Ishikawa (cell line): ENCODE results near the gene ATXN10.

Source experiments
- CEBPB ChIP-seq: IDR thresholded peaks from 2 replicates; pipeline ENCODE4 v1.6.1; 2012
- CREB1 ChIP-seq: IDR thresholded peaks from 2 replicates; pipeline ENCODE4 v1.6.1; 2012; ENCODE audit warnings: low read depth
- EGR1 ChIP-seq: IDR thresholded peaks from 2 replicates; pipeline ENCODE4 v1.6.1; 2012
- EP300 ChIP-seq: IDR thresholded peaks from 2 replicates; pipeline ENCODE4 v1.6.1; 2012; ENCODE audit warnings: borderline replicate concordance
- FOXM1 ChIP-seq: IDR thresholded peaks from 2 replicates; pipeline ENCODE4 v1.6.1; 2012; ENCODE audit warnings: low read depth, borderline replicate concordance
- NFIC ChIP-seq: IDR thresholded peaks from 2 replicates; pipeline ENCODE4 v1.6.1; 2012
- RAD21 ChIP-seq: IDR thresholded peaks from 2 replicates; pipeline ENCODE4 v1.6.1; 2012; ENCODE audit warnings: low read depth
- TAF1 ChIP-seq: IDR thresholded peaks from 2 replicates; pipeline ENCODE4 v1.6.1; 2012; ENCODE audit warnings: low read depth, mild to moderate bottlenecking
- TCF12 ChIP-seq: IDR thresholded peaks from 2 replicates; pipeline ENCODE4 v1.6.1; 2012; ENCODE audit warnings: low read depth
- TEAD4 ChIP-seq: IDR thresholded peaks from 2 replicates; pipeline ENCODE4 v1.6.1; 2012
- YY1 ChIP-seq: IDR thresholded peaks from 2 replicates; pipeline ENCODE4 v1.6.1; 2012; ENCODE audit warnings: low read depth
- ZBTB7A ChIP-seq: IDR thresholded peaks from 2 replicates; pipeline ENCODE4 v1.6.1; 2012; ENCODE audit warnings: low read depth
- TF ChIP-seq, protein P1 (sequence below): IDR thresholded peaks from 2 replicates; pipeline ENCODE4 v1.6.1; 2012
- TF ChIP-seq, protein P2 (sequence below): IDR thresholded peaks from 2 replicates; pipeline ENCODE4 v1.6.1; 2012
- TF ChIP-seq, protein P3 (sequence below): IDR thresholded peaks from 2 replicates; pipeline ENCODE4 v1.6.1; 2012; ENCODE audit warnings: low read depth, mild to moderate bottlenecking

ATXN10 gene

DNA sequence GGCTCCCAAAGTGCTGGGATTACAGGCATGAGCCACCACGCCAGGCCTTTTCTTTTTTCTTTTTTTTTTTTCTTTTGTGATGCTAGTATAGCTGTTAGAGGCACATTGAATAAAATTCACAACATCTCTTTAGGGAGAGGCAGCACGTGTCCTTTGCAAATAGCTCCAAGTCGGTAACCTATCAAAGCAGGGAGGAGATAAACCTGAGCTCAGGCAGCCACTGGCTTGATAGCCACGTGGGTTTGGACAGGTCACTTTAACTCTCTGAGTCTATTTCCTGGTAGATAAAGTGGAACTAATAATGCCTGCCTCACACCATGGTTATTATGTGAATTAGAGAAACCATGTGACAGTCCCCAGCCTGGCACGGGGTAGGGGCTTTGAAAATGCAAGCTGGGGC is 43.1 kb upstream of the ATXN10 start:
- TF ChIP-seq, protein P1, sequence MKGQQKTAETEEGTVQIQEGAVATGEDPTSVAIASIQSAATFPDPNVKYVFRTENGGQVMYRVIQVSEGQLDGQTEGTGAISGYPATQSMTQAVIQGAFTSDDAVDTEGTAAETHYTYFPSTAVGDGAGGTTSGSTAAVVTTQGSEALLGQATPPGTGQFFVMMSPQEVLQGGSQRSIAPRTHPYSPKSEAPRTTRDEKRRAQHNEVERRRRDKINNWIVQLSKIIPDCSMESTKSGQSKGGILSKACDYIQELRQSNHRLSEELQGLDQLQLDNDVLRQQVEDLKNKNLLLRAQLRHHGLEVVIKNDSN: no peak
- no peak for TF ChIP-seq YY1
- TF ChIP-seq TCF12: no peak
- TF ChIP-seq, protein P2, sequence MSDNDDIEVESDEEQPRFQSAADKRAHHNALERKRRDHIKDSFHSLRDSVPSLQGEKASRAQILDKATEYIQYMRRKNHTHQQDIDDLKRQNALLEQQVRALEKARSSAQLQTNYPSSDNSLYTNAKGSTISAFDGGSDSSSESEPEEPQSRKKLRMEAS: no peak
- no peak for TF ChIP-seq NFIC
- TF ChIP-seq CEBPB: no peak
- no peak for TF ChIP-seq EGR1
- no peak for TF ChIP-seq RAD21
- TF ChIP-seq TEAD4: no peak
- no peak for TF ChIP-seq CREB1
- no peak for TF ChIP-seq EP300
- TF ChIP-seq, protein P3, sequence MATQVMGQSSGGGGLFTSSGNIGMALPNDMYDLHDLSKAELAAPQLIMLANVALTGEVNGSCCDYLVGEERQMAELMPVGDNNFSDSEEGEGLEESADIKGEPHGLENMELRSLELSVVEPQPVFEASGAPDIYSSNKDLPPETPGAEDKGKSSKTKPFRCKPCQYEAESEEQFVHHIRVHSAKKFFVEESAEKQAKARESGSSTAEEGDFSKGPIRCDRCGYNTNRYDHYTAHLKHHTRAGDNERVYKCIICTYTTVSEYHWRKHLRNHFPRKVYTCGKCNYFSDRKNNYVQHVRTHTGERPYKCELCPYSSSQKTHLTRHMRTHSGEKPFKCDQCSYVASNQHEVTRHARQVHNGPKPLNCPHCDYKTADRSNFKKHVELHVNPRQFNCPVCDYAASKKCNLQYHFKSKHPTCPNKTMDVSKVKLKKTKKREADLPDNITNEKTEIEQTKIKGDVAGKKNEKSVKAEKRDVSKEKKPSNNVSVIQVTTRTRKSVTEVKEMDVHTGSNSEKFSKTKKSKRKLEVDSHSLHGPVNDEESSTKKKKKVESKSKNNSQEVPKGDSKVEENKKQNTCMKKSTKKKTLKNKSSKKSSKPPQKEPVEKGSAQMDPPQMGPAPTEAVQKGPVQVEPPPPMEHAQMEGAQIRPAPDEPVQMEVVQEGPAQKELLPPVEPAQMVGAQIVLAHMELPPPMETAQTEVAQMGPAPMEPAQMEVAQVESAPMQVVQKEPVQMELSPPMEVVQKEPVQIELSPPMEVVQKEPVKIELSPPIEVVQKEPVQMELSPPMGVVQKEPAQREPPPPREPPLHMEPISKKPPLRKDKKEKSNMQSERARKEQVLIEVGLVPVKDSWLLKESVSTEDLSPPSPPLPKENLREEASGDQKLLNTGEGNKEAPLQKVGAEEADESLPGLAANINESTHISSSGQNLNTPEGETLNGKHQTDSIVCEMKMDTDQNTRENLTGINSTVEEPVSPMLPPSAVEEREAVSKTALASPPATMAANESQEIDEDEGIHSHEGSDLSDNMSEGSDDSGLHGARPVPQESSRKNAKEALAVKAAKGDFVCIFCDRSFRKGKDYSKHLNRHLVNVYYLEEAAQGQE: no peak

DNA sequence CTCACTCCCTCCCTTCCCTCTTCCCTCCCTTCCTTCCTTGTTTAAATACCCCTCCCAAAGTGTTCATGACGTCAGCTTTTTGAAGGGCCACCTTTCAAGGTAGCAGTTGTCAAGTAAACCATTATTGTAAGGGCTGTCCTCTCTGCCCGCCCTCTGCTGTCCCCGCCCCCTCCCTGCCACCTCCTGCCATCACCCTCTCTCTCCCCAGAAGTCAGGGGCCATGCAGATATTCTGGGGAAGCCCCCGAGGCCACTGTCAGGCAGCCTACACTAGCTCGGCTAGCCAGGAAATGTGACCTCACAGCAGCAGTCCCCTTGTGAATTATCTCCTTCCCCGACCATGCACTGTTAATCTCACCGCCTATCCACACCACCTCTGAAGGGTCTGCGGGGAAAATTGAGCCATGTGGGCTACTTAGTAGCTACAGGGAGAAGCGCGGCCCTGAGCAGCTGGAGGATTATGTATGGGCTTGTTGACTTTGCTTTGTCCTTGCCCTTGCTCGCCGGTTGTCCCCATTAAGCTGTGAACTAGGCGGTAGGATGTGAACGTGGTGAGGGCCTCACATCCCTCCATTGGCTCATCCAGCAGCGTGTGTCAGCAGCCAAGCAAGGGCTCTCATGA is 42.1 kb upstream of the ATXN10 start:
- no peak for TF ChIP-seq EGR1
- TF ChIP-seq CEBPB: no peak

DNA sequence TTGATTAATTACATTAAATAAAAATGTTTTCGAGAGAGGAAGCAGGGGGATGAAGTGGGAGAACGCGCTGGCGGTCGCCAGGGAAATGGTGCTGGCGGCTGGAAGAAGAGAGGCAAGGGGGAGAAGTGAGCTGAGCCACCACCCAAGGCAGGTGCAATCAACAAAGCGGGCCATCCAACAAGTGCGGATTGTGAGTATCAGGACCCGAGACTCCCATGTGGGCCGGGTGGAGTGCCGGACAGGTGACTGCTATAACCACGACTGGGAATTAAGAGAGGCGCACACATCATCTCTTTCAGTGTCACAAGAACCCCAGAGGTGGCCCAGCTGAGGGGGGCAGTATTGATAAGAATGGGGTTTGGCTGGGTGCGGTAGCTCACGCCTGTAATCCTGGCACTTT is 41.2 kb upstream of the ATXN10 start:
- TF ChIP-seq RAD21 (no peak), TAF1 (no peak), FOXM1 (no peak), NFIC (no peak), CEBPB (no peak), YY1 (no peak), CREB1 (no peak), ZBTB7A (no peak), EP300 (no peak)
- TF ChIP-seq, protein P3: no peak
- TF ChIP-seq, protein P2: no peak

DNA sequence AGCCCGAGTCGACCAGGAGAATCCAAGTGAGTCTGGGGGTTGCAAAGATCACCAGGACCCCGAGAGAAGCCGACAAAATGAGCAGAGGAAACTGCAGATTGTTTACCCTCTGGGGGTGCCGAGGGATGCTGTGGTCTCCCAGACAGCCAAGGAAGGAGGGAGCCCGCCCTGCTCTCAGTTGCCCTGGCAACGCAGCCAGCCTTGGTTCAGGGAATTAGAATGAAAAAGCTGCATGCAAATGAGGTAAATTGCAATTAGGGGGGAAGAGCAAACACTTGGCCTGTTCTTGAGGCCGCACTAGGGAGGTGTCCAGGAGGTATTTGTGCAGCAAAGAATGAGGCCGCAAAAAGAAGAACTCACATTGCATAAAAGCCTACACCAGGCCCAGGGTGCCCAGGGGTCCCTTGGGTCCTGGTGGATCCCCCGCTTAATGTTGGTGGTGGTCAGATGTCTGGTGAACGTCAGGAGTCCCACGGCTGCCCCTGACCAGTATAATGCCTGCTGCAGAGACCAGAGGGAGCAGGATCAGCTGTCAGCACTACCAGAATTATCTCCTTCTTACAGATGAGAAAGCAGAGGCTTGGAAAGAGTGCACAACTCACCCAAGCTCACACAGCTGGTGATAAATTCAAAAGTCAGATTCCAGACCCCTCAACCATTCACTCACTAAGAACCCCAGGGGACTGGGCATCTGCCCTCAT is 40.3 kb upstream of the ATXN10 start:
- TF ChIP-seq TEAD4 (no peak), FOXM1 (no peak), TCF12 (no peak), EP300 (no peak), TAF1 (no peak), EGR1 (no peak), CREB1 (no peak), RAD21 (no peak), ZBTB7A (no peak), YY1 (no peak)
- TF ChIP-seq, protein P2: no peak
- TF ChIP-seq, protein P1: no peak
- TF ChIP-seq, protein P3: no peak
